ENCODE results near the gene LAT. TPM values are rescaled to one million over a fixed set of nuclear protein-coding genes. Genes with fewer than 3 reads are reported as not detected.

LAT gene
- total RNA-seq, 1 donor = 34.0 TPM

GRCh38 chr16:29011112-29011511 is 26.3 kb downstream of the LAT start:
- Histone ChIP-seq H3K4me3 (ENCODE audit: low read length) (no peak overlapping the region), H3K27me3 (ENCODE audit: insufficient read depth, low read length) (no peaks in the 10 kb centered on the region), H3K9me3 (ENCODE audit: low read depth, low read length) (no peaks in the 10 kb centered on the region), H3K4me1 (ENCODE audit: insufficient read depth, low read length) (peaks cover 77% of the 10 kb centered on the region)

DNA sequence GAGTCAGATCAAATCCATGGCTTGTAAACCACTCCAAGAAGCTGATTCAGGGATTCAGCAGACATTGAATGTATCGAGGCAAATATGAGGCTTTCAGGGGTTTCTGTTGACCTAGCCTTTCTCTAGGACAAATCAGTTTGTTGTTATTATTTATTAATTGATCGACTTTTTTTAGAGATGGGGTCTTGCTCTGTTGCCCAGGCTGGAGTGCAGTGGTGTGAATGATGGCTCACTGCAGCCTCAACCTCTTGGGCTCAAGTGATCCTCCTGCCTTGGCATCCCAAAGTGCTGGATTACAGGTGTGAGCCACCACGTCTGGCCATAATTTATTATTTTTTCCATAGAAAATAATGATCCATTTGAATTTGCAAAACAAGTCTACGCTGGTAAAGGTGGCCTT is 27.0 kb downstream of the LAT start:
- Histone ChIP-seq H3K9me3 (ENCODE audit: low read depth, low read length) (no peaks in the 10 kb centered on the region), H3K27me3 (ENCODE audit: insufficient read depth, low read length) (no peaks in the 10 kb centered on the region), H3K4me1 (ENCODE audit: insufficient read depth, low read length) (peaks cover 78% of the 10 kb centered on the region), H3K4me3 (ENCODE audit: low read length) (no peak overlapping the region)

- Histone ChIP-seq H3K4me1 (ENCODE audit: insufficient read depth, low read length) (peaks cover 69% of the 10 kb centered on the region), H3K9me3 (ENCODE audit: low read depth, low read length) (no peaks in the 10 kb centered on the region), H3K4me3 (ENCODE audit: low read length) (no peak overlapping the region), H3K27me3 (ENCODE audit: insufficient read depth, low read length) (no peaks in the 10 kb centered on the region)
Measured at GRCh38 chr16:29012913-29013553, 28.2 kb downstream of the LAT start.

DNA sequence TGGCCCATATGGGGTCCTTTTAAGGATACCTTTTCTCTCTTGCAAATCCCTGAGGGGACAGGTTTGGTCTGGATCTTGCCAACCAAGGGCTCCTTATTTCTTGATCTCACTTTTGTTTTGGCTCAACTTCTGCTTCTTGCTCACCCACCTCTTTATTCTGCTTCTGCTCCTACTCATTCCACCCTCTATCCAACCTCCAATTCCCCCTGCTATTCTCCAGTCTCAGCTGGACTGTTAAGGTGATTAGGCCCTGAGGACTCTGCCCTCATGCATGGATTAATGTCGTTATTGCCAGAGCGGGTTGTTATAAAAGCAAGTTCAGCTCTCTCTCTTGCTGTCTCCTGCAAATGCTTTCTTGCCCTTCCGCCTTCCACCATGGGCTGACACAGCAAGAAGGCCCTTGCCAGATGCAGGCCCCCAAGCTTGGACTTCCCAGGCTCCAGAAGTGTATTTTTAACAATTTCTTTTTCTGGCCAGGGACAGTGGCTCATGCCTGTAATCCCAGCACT is 29.8 kb downstream of the LAT start:
- Histone ChIP-seq H3K27me3 (ENCODE audit: insufficient read depth, low read length) (no peaks in the 10 kb centered on the region), H3K4me3 (ENCODE audit: low read length) (no peak overlapping the region), H3K4me1 (ENCODE audit: insufficient read depth, low read length) (peaks cover 54% of the 10 kb centered on the region)

GRCh38 chr16:29022196-29022595 is 37.3 kb downstream of the LAT start:
- H3K4me3 ChIP-seq (ENCODE audit: low read length) = no peak overlapping the region
- peaks cover 20% of the 10 kb centered on the region for H3K4me1 ChIP-seq (ENCODE audit: insufficient read depth, low read length)
- H3K27me3 ChIP-seq (ENCODE audit: insufficient read depth, low read length) = no peaks in the 10 kb centered on the region
- no peaks in the 10 kb centered on the region for H3K9me3 ChIP-seq (ENCODE audit: low read depth, low read length)

More for the DNA sequence above, 29.8 kb downstream of the LAT start:
- H3K9me3 ChIP-seq (ENCODE audit: low read depth, low read length) = no peaks in the 10 kb centered on the region

DNA sequence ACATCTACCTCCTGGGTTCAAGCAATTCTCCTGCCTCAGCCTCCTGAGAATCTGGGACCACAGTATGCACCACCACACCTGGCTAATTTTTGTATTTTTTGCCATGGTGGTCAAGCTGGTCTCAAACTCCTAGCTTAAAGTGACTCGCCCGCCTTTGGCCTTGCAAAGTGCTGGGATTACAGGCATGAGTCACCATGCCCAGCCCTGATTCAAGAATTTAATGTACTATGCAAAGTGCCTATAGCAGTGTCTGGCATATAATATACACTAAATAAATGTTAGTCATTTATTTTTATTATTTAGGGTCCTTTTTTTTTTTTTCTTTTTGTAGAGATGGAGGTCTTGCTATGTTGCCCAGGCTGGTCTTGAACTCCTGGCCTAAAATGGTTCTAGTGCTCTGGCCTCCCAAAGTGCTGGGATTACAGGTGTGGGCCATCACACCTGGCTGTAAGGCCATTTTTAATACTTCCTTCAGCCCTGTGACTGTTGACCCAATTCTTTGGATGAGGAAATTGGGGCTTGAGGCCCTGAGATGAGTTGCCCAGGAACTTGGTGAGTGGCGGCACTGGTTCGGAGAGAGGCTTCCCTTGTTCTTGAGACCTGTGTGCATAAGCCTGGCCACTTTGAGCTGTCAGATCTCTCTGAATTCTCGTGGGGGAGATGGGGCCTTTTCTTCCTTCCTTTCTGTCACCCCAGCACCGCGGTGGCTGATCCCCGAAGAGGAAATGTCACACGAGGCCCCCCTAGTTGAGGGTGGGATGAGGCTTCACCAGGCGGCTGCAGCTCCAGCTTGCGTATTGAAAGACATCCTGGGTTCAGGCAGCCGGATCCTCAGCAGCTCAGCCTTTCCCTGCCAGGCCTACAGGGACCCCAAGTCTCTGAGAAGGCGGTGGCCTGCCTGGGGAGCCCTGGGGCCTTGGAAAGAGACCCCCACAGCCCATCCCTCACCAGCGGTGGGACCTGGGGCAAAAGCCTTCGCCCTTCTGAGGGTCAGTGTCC is 38.7 kb downstream of the LAT start:
- H3K27me3 ChIP-seq (ENCODE audit: insufficient read depth, low read length) = no peaks in the 10 kb centered on the region
- no peak overlapping the region for H3K4me3 ChIP-seq (ENCODE audit: low read length)
- H3K9me3 ChIP-seq (ENCODE audit: low read depth, low read length) = no peaks in the 10 kb centered on the region
- H3K4me1 ChIP-seq (ENCODE audit: insufficient read depth, low read length) = peaks cover 20% of the 10 kb centered on the region

DNA sequence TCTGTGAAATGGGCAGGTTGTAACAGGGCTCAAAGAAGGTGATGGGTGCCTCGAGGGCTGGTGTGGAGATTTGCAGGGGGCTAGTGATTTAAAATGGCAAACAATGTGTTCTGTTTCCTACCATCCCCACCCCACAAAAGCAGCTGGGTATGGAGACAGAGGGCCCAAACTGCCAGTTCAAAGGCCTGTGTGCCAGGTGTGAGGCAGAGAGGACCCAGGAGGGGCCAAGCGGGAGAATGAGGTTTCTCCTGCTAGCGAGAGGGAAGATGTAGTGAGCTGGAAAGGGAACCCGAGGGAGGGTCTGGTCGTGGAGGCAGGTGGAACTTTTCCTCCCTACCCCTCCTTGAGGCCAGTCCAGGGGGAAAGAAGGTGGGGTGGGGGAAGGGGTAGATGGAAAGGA is 39.4 kb downstream of the LAT start:
- Histone ChIP-seq H3K4me1 (ENCODE audit: insufficient read depth, low read length) (peaks cover 26% of the 10 kb centered on the region), H3K9me3 (ENCODE audit: low read depth, low read length) (no peaks in the 10 kb centered on the region), H3K27me3 (ENCODE audit: insufficient read depth, low read length) (no peaks in the 10 kb centered on the region), H3K4me3 (ENCODE audit: low read length) (no peak overlapping the region)

DNA sequence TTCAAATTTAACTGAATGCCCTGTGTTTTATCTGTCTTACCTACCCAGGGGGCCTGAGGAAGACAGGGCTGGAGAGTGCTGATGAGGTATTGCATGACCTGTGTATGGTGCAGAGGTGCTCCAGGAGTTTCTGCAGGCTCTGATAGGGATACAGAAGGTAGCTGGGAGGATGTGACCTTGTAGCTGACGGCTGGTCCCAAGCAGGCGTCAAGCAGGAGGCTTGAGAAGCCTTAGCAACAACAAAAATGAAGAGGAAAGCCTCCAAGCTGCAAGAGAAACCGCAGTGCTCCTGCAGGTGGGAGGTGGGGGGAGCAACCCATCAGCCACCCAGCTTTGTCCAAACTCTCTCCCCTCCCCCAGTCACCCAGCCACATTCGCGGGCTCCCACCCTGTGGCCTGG is 40.4 kb downstream of the LAT start:
- H3K9me3 ChIP-seq (ENCODE audit: low read depth, low read length) = no peaks in the 10 kb centered on the region
- peaks cover 28% of the 10 kb centered on the region for H3K4me1 ChIP-seq (ENCODE audit: insufficient read depth, low read length)
- H3K4me3 ChIP-seq (ENCODE audit: low read length) = no peak overlapping the region
- no peaks in the 10 kb centered on the region for H3K27me3 ChIP-seq (ENCODE audit: insufficient read depth, low read length)

GRCh38 chr16:29025735-29026134 is 40.9 kb downstream of the LAT start:
- Histone ChIP-seq H3K4me3 (ENCODE audit: low read length) (no peak overlapping the region), H3K9me3 (ENCODE audit: low read depth, low read length) (no peaks in the 10 kb centered on the region), H3K27me3 (ENCODE audit: insufficient read depth, low read length) (no peaks in the 10 kb centered on the region), H3K4me1 (ENCODE audit: insufficient read depth, low read length) (peaks cover 28% of the 10 kb centered on the region)

GRCh38 chr16:29028457-29029167 is 43.8 kb downstream of the LAT start:
- Histone ChIP-seq H3K27me3 (ENCODE audit: insufficient read depth, low read length) (no peaks in the 10 kb centered on the region), H3K9me3 (ENCODE audit: low read depth, low read length) (no peaks in the 10 kb centered on the region), H3K4me1 (ENCODE audit: insufficient read depth, low read length) (peaks cover 25% of the 10 kb centered on the region), H3K4me3 (ENCODE audit: low read length) (no peak overlapping the region)

GRCh38 chr16:29029168-29029994 is 44.5 kb downstream of the LAT start:
- no peaks in the 10 kb centered on the region for H3K9me3 ChIP-seq (ENCODE audit: low read depth, low read length)
- H3K27me3 ChIP-seq (ENCODE audit: insufficient read depth, low read length) = no peaks in the 10 kb centered on the region
- no peak overlapping the region for H3K4me3 ChIP-seq (ENCODE audit: low read length)
- peaks cover 17% of the 10 kb centered on the region for H3K4me1 ChIP-seq (ENCODE audit: insufficient read depth, low read length)

- H3K27me3 ChIP-seq (ENCODE audit: insufficient read depth, low read length) = no peaks in the 10 kb centered on the region
- no peak overlapping the region for H3K4me3 ChIP-seq (ENCODE audit: low read length)
- no peaks in the 10 kb centered on the region for H3K9me3 ChIP-seq (ENCODE audit: low read depth, low read length)
- peaks cover 11% of the 10 kb centered on the region for H3K4me1 ChIP-seq (ENCODE audit: insufficient read depth, low read length)
Measured at GRCh38 chr16:29030086-29030840, 45.4 kb downstream of the LAT start.
